WTC11 (cell line): Measurements from ENCODE around the gene NBPF1.

Experiments
- ARID4B ChIP-seq: sonication (generic); formaldehyde crosslinking; IDR thresholded peaks from 2 replicates; pipeline ENCODE4 v1.8.0; 2023; ENCODE audit warnings: missing genetic modification reagents, mild to moderate bottlenecking, borderline replicate concordance
- ATF1 ChIP-seq: sonication (generic); formaldehyde crosslinking; IDR thresholded peaks from 2 replicates; pipeline ENCODE4 v1.8.1; 2023; ENCODE audit warnings: mild to moderate bottlenecking, moderate library complexity, missing genetic modification reagents
- CTCF ChIP-seq: fragments of 200-600 bp; IDR thresholded peaks from 2 replicates; pipeline ENCODE4 v1.8.0; 2022; ENCODE audit warnings: antibody characterized with exemption
- E2F4 ChIP-seq: sonication (generic); formaldehyde crosslinking; IDR thresholded peaks from 2 replicates; pipeline ENCODE4 v1.8.1; 2022; ENCODE audit warnings: low read depth, mild to moderate bottlenecking, moderate library complexity, missing genetic modification reagents, borderline replicate concordance
- JUN ChIP-seq: sonication (generic); formaldehyde crosslinking; IDR thresholded peaks from 2 replicates; pipeline ENCODE4 v1.8.0; 2023; ENCODE audit warnings: mild to moderate bottlenecking, missing genetic modification reagents
- KAT7 ChIP-seq: sonication (generic); formaldehyde crosslinking; IDR thresholded peaks from 2 replicates; pipeline ENCODE4 v1.8.1; 2023; ENCODE audit warnings: missing genetic modification reagents, mild to moderate bottlenecking, borderline replicate concordance
- MLX ChIP-seq: sonication (generic); formaldehyde crosslinking; IDR thresholded peaks from 2 replicates; pipeline ENCODE4 v1.8.1; 2023; ENCODE audit warnings: mild to moderate bottlenecking, missing genetic modification reagents, moderate library complexity
- NFYB ChIP-seq: sonication (generic); formaldehyde crosslinking; conservative IDR thresholded peaks from 2 replicates; pipeline ENCODE4 v1.8.0; 2022; ENCODE audit warnings: low read depth, missing genetic modification reagents
- SMAD3 ChIP-seq: sonication (generic); formaldehyde crosslinking; IDR thresholded peaks from 2 replicates; pipeline ENCODE4 v1.8.0; 2022; ENCODE audit warnings: missing genetic modification reagents, mild to moderate bottlenecking, borderline replicate concordance
- SP1 ChIP-seq: sonication (generic); formaldehyde crosslinking; conservative IDR thresholded peaks from 2 replicates; pipeline ENCODE4 v1.8.1; 2022; ENCODE audit warnings: missing genetic modification reagents
- ZNF671 ChIP-seq: fragments of 250-450 bp; sonication (Bioruptor Pico); IDR thresholded peaks from 2 replicates; pipeline ENCODE4 v1.8.0; 2021; ENCODE audit warnings: mild to moderate bottlenecking

GRCh38 chr1:16644193-16644481 is 30.8 kb upstream of the NBPF1 start:
- TF ChIP-seq CTCF (no peak), SP1 (CRISPR knock-in tag) (no peak), ATF1 (CRISPR knock-in tag) (no peak), NFYB (CRISPR knock-in tag) (no peak), JUN (no peak), MLX (no peak), KAT7 (no peak), SMAD3 (CRISPR knock-in tag) (no peak), E2F4 (CRISPR knock-in tag) (no peak), ARID4B (no peak), ZNF671 (no peak)
